ENCODE data around the gene TMEM39B.
"Not testable (repeated sequence)": the region's sequence is repeated elsewhere in the genome, so short reads cannot be mapped to it uniquely, and the experiment has no call there.

- TF ChIP-seq CTCF (IDR thresholded peaks at IDR 0.05); EP300 (IDR thresholded peaks at IDR 0.05; ENCODE audit: low read depth); POLR2A (IDR thresholded peaks at IDR 0.05); POLR2AphosphoS5 (IDR thresholded peaks at IDR 0.05): not testable (repeated sequence)
Measured at GRCh38 chr1:32113436-32113835, 40.7 kb downstream of the TMEM39B start.
